Neural crest cell (in vitro differentiated cells): ENCODE data around the gene ELMO1. TPM values are rescaled to one million over a fixed set of nuclear protein-coding genes. Genes with fewer than 3 reads are reported as not detected.

Source experiments
- DNase-seq: peaks from one replicate; pipeline ENCODE4 v3.0.0; 2021; ENCODE audit warnings: low read depth, mixed read lengths, low spot score
- H3K27ac Mint-ChIP-seq: one replicate; pipeline ENCODE4 v1.8.0; 2021; ENCODE audit warnings: mild to moderate bottlenecking, mixed read lengths; ENCODE audit not compliant: unreplicated experiment
- H3K27me3 Mint-ChIP-seq: 2 replicates; pipeline ENCODE4 v1.8.0; 2021; ENCODE audit warnings: low read depth, mild to moderate bottlenecking, mixed read lengths
- H3K36me3 Mint-ChIP-seq: 2 replicates; pipeline ENCODE4 v1.8.0; 2021; ENCODE audit warnings: low read depth, mild to moderate bottlenecking, mixed read lengths
- H3K4me1 Mint-ChIP-seq: 2 replicates; pipeline ENCODE4 v1.8.0; 2021; ENCODE audit warnings: mixed read lengths
- H3K4me3 Mint-ChIP-seq: one replicate; pipeline ENCODE4 v1.8.0; 2021; ENCODE audit warnings: mild to moderate bottlenecking, mixed read lengths
- H3K9me3 Mint-ChIP-seq: 2 replicates; pipeline ENCODE4 v1.8.0; 2021; ENCODE audit warnings: mixed read lengths
- total RNA-seq: library from RNA; stranded (reverse); gene quantifications from 2 replicates; pipeline ENCODE4 v1.2.1, GENCODE V29; 2021
- TF ChIP-seq, protein P1 (sequence below): fragments of 200-600 bp; sonication (generic); conservative IDR thresholded peaks from 2 replicates; pipeline ENCODE4 v1.5.0; 2021; ENCODE audit warnings: antibody characterized with exemption, mild to moderate bottlenecking

The ELMO1 gene
- total RNA-seq, 1 donor from 2014 or later, result 7.4 TPM

DNA sequence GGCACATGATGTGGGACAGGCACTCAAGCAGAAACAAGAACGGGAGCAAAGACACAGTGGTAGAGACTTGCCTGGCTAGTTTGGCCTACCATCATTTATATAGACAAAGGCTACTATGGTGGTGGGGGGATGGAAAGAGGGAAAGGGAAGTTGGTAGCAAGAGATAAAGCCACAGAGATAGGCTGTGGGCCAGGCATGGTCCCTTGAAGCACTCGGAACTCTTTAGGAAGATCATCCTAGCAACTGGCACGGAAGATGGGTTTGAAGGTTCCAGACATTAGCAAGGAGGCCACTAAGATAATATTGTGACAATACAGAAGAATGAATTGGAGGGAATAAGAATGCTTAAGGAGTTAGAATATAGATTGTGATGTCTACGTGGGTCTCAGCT is 319.6 kb downstream of the ELMO1 start:
- H3K27ac Mint-ChIP-seq, result no peak overlapping the region
- peaks cover 17% of the 10 kb centered on the region for H3K36me3 Mint-ChIP-seq
- TF ChIP-seq, protein P1, sequence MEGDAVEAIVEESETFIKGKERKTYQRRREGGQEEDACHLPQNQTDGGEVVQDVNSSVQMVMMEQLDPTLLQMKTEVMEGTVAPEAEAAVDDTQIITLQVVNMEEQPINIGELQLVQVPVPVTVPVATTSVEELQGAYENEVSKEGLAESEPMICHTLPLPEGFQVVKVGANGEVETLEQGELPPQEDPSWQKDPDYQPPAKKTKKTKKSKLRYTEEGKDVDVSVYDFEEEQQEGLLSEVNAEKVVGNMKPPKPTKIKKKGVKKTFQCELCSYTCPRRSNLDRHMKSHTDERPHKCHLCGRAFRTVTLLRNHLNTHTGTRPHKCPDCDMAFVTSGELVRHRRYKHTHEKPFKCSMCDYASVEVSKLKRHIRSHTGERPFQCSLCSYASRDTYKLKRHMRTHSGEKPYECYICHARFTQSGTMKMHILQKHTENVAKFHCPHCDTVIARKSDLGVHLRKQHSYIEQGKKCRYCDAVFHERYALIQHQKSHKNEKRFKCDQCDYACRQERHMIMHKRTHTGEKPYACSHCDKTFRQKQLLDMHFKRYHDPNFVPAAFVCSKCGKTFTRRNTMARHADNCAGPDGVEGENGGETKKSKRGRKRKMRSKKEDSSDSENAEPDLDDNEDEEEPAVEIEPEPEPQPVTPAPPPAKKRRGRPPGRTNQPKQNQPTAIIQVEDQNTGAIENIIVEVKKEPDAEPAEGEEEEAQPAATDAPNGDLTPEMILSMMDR, result no peak
- no peak for DNase-seq
- H3K4me3 Mint-ChIP-seq, result no peak overlapping the region
- no peaks in the 10 kb centered on the region for H3K4me1 Mint-ChIP-seq
- peaks cover 12% of the 10 kb centered on the region for H3K9me3 Mint-ChIP-seq
- no peaks in the 10 kb centered on the region for H3K27me3 Mint-ChIP-seq

DNA sequence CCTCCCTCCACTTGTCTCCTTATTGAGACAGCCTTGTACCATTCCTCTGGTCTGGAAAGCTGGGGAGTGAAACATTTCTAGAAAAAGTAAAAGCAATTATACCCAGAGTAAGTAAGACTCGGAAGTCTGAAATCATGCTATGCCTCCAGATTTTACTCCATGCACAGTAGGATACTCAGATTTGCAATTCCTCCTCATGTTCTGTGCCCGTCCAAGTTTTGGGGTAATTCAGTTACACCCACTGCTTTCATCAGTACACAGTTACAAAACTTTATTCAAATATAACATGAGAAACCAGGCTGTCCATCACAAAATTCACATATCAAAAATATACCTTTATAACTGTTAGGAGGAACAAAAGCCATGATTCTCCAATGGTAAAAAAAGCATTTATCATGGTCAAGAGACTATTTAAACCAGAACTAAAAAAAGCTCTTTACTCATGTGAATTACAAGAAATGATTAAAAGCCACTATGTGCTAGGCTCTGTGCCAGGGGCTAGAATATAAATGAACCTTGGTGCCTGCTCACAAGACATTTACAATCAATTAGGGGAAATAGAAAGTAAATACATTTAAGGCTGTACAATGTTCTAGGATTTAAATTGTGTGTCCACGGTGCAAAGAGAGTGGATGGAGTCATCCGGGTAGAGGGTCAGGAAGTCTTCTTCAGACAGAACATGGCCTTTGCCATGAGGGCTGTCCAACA is 320.2 kb downstream of the ELMO1 start:
- DNase-seq, result no peak
- H3K27ac Mint-ChIP-seq, result no peak overlapping the region
- H3K9me3 Mint-ChIP-seq, result peaks cover 12% of the 10 kb centered on the region
- no peaks in the 10 kb centered on the region for H3K4me1 Mint-ChIP-seq
- H3K36me3 Mint-ChIP-seq, result peaks cover 12% of the 10 kb centered on the region
- H3K4me3 Mint-ChIP-seq, result no peak overlapping the region
- TF ChIP-seq, protein P1, result no peak
- H3K27me3 Mint-ChIP-seq, result no peaks in the 10 kb centered on the region

DNA sequence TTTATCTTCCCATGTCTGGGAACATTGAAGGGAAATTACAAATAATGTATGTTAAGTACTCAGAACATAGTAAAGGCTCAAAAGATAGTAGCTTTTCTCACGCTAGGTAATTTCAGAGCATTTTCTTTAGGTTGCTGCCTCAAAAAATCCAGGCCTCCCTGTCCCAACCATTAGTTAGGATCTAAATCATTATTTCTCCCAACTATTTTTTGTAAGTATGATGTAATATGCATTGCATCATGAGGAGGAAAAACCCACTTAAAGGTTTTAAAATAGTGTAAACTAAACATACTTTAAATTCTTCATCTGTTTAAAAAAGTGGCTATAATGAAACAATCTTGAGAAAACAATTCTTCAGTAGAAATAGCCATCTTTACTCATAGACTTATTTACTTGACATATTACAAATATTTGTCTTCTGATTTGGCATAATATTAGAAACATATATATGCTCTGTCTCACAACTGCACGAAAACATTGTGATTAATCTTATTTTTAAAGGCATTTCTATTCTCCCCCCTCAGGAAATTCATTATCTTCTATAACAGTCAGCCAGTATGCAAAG is 329.3 kb downstream of the ELMO1 start:
- Mint-ChIP-seq H3K36me3 (peaks cover 7% of the 10 kb centered on the region), H3K9me3 (peaks cover 4% of the 10 kb centered on the region), H3K4me3 (no peak overlapping the region), H3K27me3 (peaks cover 3% of the 10 kb centered on the region), H3K4me1 (peaks cover 21% of the 10 kb centered on the region), H3K27ac (no peak overlapping the region)
- no peak for DNase-seq
- TF ChIP-seq, protein P1, result no peak

DNA sequence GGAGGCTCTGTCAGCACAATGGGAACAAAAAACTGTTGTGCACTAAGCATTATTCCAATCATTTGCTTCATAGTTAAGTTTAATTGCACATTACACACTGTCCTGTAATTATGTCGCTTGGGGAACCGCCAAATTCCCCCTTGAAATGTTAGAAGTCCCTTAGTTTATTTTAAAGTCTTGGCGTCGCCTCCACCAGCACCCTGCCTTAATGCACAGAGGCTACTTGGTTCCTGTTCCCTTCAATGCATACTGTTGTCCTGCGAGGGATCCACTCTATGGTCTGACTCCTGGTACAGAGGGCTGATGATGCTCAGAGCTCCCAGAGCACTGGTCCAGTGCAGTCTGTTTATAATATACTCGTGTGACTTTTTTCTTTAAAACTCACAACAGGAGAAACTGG is 330.7 kb downstream of the ELMO1 start:
- peak overlapping the region; percentile 24 for H3K27ac Mint-ChIP-seq
- TF ChIP-seq, protein P1, result no peak
- peaks cover 1% of the 10 kb centered on the region for H3K27me3 Mint-ChIP-seq
- peaks cover 21% of the 10 kb centered on the region for H3K4me1 Mint-ChIP-seq
- no peak overlapping the region for H3K4me3 Mint-ChIP-seq
- DNase-seq, result no peak
- peaks cover 5% of the 10 kb centered on the region for H3K9me3 Mint-ChIP-seq
- H3K36me3 Mint-ChIP-seq, result peaks cover 7% of the 10 kb centered on the region

DNA sequence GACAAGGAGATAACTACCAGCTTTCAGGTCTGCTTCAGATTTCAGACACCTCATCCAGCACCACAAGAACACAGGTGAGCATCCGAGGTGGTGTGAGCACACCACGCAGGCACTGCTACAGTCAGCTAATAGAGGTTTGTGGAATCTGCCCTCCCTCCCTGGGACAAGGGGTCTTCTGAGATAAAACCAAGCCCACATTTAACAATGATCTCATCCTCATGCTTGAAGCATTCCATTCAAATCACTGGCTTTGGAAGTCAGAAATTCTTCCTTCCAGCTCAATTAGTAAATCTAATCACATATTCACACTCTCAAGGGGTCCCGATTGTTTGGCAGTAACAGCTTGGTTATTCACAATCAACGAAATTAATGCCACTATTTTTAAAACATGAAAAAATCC is 331.4 kb downstream of the ELMO1 start:
- TF ChIP-seq, protein P1, result no peak
- H3K27ac Mint-ChIP-seq, result no peak overlapping the region

More for the DNA sequence above, 331.4 kb downstream of the ELMO1 start:
- H3K9me3 Mint-ChIP-seq, result peaks cover 4% of the 10 kb centered on the region
- H3K4me3 Mint-ChIP-seq, result no peak overlapping the region
- H3K27me3 Mint-ChIP-seq, result no peaks in the 10 kb centered on the region
- DNase-seq, result no peak
- peaks cover 6% of the 10 kb centered on the region for H3K36me3 Mint-ChIP-seq
- H3K4me1 Mint-ChIP-seq, result peaks cover 21% of the 10 kb centered on the region
